NCI-H128 (cell line): Measurements from ENCODE around the gene SELENOS.
"Not testable (repeated sequence)": the region's sequence is repeated elsewhere in the genome, so short reads cannot be mapped to it uniquely, and the experiment has no call there.

Source experiments
- DNase-seq: peaks from one replicate; lab custom pipeline; 2025; ENCODE audit not compliant: unreplicated experiment; lab: John Stamatoyannopoulos, UW

SELENOS gene

DNA sequence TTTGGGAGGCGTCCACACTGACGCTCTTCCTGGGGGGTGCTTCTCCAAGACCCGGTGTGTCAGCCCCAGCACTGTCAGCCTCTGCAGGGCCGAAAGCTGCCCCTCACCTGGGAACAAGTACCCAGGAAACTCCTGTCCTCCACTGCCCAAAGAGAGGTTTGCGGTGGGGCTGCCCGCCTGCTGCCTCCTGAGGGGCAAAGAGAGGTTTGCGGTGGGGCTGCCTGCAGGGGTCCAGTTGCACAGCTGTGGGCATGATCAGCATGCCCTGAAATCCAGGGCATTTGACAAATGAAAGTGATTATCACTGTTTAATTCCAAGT, 32.8 kb upstream of the SELENOS start:
- no peak for DNase-seq

- DNase-seq, result no peak
These were observed 32.3 kb upstream of the SELENOS start for GRCh38 chr15:101309436-101310160.

GRCh38 chr15:101308604-101309435, 31.5 kb upstream of the SELENOS start:
- no peak for DNase-seq

DNA sequence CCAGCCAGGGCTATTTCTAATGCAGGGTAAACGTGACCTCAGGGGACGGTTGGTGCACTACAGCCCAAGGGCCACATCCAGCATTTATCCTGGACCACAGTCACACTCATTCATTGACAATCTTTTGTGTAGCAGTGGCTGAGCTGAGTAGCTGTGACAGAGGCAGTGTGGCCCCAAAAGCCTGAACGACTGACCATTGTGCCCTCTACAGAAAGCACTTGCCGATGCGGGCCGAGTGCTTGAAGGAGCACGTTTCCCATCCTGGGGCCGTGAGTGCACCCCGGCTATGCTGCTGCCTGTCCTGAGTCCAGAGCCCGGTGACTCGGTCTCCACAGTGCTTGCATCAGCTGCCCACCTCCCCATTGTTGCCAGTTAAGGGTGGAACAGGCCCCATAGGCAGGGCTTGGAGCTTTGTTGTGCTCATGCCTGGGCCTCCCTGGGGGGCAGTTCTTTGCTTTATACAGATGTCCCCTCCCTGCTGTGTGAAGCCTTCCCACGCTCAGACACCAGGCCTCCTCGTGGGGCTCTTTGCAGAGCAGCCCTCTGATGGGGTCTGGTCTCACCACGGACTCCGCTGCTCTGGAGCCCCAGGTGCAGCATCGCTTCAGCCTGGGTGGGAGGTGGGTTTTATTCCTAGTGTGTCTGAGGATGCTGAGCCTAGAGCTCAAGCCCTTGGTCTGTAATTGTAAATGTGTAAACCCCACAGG, 30.8 kb upstream of the SELENOS start:
- DNase-seq, result no peak

GRCh38 chr15:101307048-101307896, 30.0 kb upstream of the SELENOS start:
- DNase-seq, result no peak

DNA sequence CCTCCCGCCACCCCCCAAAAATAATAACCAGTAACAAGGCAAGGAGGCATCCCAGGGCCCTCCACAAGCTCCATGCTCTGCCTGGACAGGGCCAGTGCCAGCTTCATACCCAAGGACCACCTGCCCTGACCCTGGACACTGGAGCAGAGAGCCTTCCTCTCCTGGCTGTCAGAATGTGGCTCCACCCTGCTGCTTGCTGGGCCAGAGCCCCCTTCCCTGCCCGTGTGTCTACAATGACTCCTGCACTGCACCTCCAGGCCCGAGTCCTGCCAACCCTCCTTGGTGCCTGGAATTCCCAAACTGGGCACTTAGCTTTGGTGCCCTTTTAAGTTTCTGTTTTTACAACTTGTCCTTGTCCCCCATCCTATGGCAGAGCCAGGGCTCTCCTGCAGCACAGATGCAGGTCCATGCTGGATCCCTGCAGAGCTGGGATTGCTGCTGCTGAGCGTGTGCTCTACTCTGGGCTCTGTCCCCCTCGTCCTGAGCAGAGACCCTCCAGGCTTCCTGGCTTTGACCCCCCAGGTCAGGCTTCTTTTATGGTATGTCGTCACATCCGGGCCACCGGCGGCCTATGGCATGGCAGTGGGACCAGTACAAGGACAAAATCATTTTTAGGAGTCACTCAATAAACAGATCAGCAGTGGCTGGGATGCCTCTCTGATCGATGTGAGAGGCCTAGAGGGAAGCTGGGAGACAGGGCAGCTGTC, 29.2 kb upstream of the SELENOS start:
- no peak for DNase-seq

- no peak for DNase-seq
These were observed 28.6 kb upstream of the SELENOS start for GRCh38 chr15:101305820-101306255.

GRCh38 chr15:101303408-101303807, 26.1 kb upstream of the SELENOS start:
- DNase-seq, result no peak

- no peak for DNase-seq
These were observed 19.4 kb upstream of the SELENOS start for GRCh38 chr15:101296418-101297405.

- DNase-seq, result no peak
These were observed 18.4 kb upstream of the SELENOS start for GRCh38 chr15:101295607-101296161.

DNA sequence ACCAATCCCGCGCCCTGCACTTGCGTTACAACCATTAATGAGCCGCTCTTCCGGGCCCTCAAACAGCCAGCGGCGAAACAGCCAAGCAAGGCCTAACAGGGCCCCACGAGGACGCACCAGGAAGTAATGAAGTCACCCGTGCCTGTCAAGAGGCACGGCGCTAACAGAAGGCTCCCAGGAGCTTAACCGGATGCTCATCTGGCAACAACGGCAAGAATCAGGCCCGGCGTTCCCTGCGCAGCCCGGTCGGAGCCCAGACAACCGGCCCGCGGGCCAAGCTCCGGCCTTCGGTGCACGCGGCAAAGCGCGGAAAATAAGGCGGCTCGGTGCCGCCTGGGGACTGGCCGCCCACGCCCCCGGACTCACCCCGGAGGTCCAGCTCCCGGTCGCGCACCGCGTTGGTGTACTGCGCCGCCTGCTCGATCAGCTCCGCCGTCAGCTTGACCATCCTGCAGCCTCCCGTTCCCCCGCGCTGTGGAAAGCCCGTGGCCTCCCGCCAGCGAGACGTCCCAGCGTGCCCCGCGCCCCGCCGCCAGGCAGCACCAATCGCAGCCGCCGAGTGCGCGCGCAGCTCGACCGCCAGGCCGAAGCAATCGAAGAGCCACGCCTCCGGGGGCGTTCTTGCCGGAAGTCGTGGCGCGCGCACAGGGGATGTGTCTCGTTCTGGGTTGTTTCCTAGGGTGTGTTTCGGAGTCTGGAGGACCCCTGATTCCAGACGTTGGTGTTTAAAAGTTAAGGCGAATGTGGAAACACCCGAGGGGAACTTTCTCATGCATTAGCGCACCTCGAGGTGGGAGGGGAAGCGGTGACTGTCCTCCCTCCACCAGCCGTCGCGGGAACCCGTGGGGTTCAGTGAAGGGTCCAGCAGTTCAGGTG, 17.7 kb upstream of the SELENOS start, which contains the start of gene SNRPA1:
TSS of gene SNRPA1 (minus strand) at position 518 of the 876 bp plus-strand sequence. CDS start at position 448, 70 bp downstream.
- peak; percentile 82 for DNase-seq

- DNase-seq, result no peak
These were observed 15.8 kb upstream of the SELENOS start for GRCh38 chr15:101293122-101293521.

- no peak for DNase-seq
These were observed 11.7 kb upstream of the SELENOS start for GRCh38 chr15:101288905-101289513.

DNA sequence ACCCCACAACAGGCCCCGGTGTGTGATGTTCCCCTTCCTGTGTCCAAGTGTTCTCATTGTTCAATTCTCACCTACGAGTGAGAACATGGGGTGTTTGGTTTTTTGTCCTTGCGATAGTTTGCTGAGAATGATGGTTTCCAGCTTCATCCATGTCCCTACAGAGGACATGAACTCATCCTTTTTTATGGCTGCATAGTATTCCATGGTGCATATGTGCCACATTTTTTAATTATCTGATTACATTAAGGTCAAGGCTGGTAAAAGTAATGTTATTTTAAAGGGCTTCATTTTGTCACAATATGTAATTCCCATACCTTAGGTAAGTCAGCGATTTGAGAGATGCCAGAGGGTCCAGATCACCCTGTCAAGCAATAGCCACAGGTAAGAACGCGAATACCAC, 10.1 kb upstream of the SELENOS start:
- not testable (repeated sequence) for DNase-seq

DNA sequence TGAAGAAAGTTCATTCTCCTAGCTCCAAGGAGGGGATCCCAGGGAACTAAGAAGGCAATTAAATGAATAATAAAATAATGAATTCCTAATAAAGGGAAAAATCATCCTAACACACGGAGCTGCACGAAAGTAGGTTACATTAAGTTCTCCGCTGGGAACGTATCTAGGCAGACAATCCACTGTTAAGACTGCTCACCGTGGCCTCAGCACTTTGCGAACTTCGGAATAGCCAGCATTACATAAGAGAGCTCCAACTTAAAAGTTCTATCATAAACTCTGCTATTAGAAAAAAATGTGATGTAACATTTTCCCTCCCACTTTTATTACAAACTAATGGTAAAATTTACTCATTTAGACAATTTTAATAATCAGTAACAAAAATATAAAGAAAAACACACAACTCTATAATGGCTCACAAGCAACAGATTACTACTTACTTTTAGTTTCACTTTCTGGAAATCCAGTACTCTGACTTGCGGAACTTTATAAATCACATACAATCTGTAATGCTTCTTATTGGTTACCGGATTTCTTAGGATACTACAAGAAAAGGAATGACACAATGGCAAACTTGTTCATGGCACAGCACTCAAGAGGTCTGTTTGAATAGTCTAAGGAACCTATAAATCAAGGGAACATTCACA, 9.3 kb upstream of the SELENOS start:
- no peak for DNase-seq

GRCh38 chr15:101283931-101284330, 6.6 kb upstream of the SELENOS start:
- DNase-seq, result no peak

- no peak for DNase-seq
These were observed 2.7 kb upstream of the SELENOS start for GRCh38 chr15:101280007-101280406.
